Hindlimb muscle (tissue), 1 donor: ENCODE measurements around the gene TMX2. TPM values are rescaled to one million over a fixed set of nuclear protein-coding genes. Genes with fewer than 3 reads are reported as not detected.
A peak's percentile ranks its signal among the peaks of the same experiment; 100 is the strongest.

Experiments used
- DNase-seq: peaks from one replicate; pipeline ENCODE4 v3.0.0-alpha.2; 2013
- polyA plus RNA-seq: library from polyadenylated mRNA; unstranded; fragments of 120-200 nt; gene quantifications from one replicate; pipeline ENCODE4 v1.2.1, GENCODE V29; 2013; ENCODE audit not compliant: insufficient read length

Gene TMX2
- polyA plus RNA-seq, 1 donor, result 54.4 TPM

- no peak for DNase-seq
Measured at GRCh38 chr11:57770793-57771192, 58.4 kb downstream of the TMX2 start.

- DNase-seq, result no peak
Measured at GRCh38 chr11:57771365-57771764, 59.0 kb downstream of the TMX2 start.

- DNase-seq, result no peak
Measured at GRCh38 chr11:57772562-57772961, 60.2 kb downstream of the TMX2 start.

- no peak for DNase-seq
Measured at GRCh38 chr11:57773026-57773598, 60.7 kb downstream of the TMX2 start.

GRCh38 chr11:57775491-57775890 is 63.1 kb downstream of the TMX2 start:
- no peak for DNase-seq

- DNase-seq, result no peak
Measured at GRCh38 chr11:57776031-57776521, 63.7 kb downstream of the TMX2 start.

- DNase-seq, result no peak
Measured at GRCh38 chr11:57776577-57777210, 64.3 kb downstream of the TMX2 start.

- DNase-seq, result no peak
Measured at GRCh38 chr11:57777969-57778317, 65.5 kb downstream of the TMX2 start.

GRCh38 chr11:57778318-57779037 is 66.1 kb downstream of the TMX2 start:
- peak; percentile 80 for DNase-seq

GRCh38 chr11:57779276-57779675 is 66.9 kb downstream of the TMX2 start:
- no peak for DNase-seq

- no peak for DNase-seq
Measured at GRCh38 chr11:57781529-57781943, 69.1 kb downstream of the TMX2 start.

- DNase-seq, result no peak
Measured at GRCh38 chr11:57785072-57785471, 72.7 kb downstream of the TMX2 start.

GRCh38 chr11:57786436-57786835 is 74.0 kb downstream of the TMX2 start:
- no peak for DNase-seq

GRCh38 chr11:57787006-57787604 is 74.7 kb downstream of the TMX2 start:
- DNase-seq, result no peak

GRCh38 chr11:57787920-57788702 is 75.7 kb downstream of the TMX2 start:
- no peak for DNase-seq

- no peak for DNase-seq
Measured at GRCh38 chr11:57788703-57789088, 76.3 kb downstream of the TMX2 start.

Other genes starting within 250 kb of the TMX2 start
- 19.3 TPM for gene SLC43A1, start 196.9 kb upstream of the TMX2 start, polyA plus RNA-seq
- 32.9 TPM for gene TIMM10, start 181.8 kb upstream of the TMX2 start, polyA plus RNA-seq
- 148 TPM for gene SMTNL1, start 175.0 kb upstream of the TMX2 start, polyA plus RNA-seq
- 26.6 TPM for gene UBE2L6, start 144.9 kb upstream of the TMX2 start, polyA plus RNA-seq
- 109 TPM for gene SERPING1, start 114.9 kb upstream of the TMX2 start, polyA plus RNA-seq
- gene YPEL4, start 62.7 kb upstream of the TMX2 start, polyA plus RNA-seq, result 1.9 TPM
- 8.7 TPM for gene CLP1, start 54.8 kb upstream of the TMX2 start, polyA plus RNA-seq
- gene ZDHHC5, start 44.5 kb upstream of the TMX2 start, polyA plus RNA-seq, result 31.9 TPM
- gene MED19, start 378 bp upstream of the TMX2 start, polyA plus RNA-seq, result 13.3 TPM
- 75.3 TPM for gene SELENOH, start 28.9 kb downstream of the TMX2 start, polyA plus RNA-seq
- gene BTBD18, start 39.2 kb downstream of the TMX2 start, polyA plus RNA-seq, result 0.15 TPM
- 136 TPM for gene CTNND1, start 49.2 kb downstream of the TMX2 start, polyA plus RNA-seq